Measurements from ENCODE around the gene PIEZO2.

GRCh38 chr18:10755855-10756254, 393.5 kb downstream of the PIEZO2 start:
- TF ChIP-seq CTCF (IDR thresholded peaks at IDR 0.05; ENCODE audit: poor library complexity) (no peak), EZH2 (IDR thresholded peaks at IDR 0.05; ENCODE audit: borderline replicate concordance) (no peak), EZH2phosphoT487 (IDR thresholded peaks at IDR 0.05; ENCODE audit: low read depth, severe bottlenecking, unreplicated experiment) (no peak)

Measured in hepatocyte (in vitro differentiated cells).